ENCODE results near the gene NCOR2.
A peak's percentile ranks its signal among the peaks of the same experiment; 100 is the strongest.

The NCOR2 gene

GRCh38 chr12:124566997-124567672 is at the start of gene NCOR2:
Gene NCOR2 (minus strand): TSS chr12:124567612. CDS start chr12:124495251, 72,361 bp downstream.
- peak; percentile 9 to 35 (median 21) for DNase-seq (ENCODE audit: low read depth in 2 of 3, low spot score in 1 of 3)

GRCh38 chr12:124616394-124617221 is 49.2 kb upstream of the NCOR2 start:
- no peak for DNase-seq (ENCODE audit: low read depth in 2 of 3, low spot score in 1 of 3)

GRCh38 chr12:124614512-124615292 is 47.3 kb upstream of the NCOR2 start:
- DNase-seq (ENCODE audit: low read depth in 2 of 3, low spot score in 1 of 3) = no peak

GRCh38 chr12:124613151-124613585 is 45.8 kb upstream of the NCOR2 start:
- no peak for DNase-seq (ENCODE audit: low read depth in 2 of 3, low spot score in 1 of 3)

- no peak for DNase-seq (ENCODE audit: low read depth in 2 of 3, low spot score in 1 of 3)
These were observed 44.9 kb upstream of the NCOR2 start for GRCh38 chr12:124612410-124612680.

- DNase-seq (ENCODE audit: low read depth in 2 of 3, low spot score in 1 of 3) = no peak
These were observed 44.4 kb upstream of the NCOR2 start for GRCh38 chr12:124611559-124612409.

GRCh38 chr12:124610629-124611558 is 43.5 kb upstream of the NCOR2 start:
- no peak for DNase-seq (ENCODE audit: low read depth in 2 of 3, low spot score in 1 of 3)

- no peak for DNase-seq (ENCODE audit: low read depth in 2 of 3, low spot score in 1 of 3)
These were observed 42.7 kb upstream of the NCOR2 start for GRCh38 chr12:124610021-124610612.

- DNase-seq (ENCODE audit: low read depth in 2 of 3, low spot score in 1 of 3) = peak; percentile 46 to 55 (median 50)
These were observed 41.9 kb upstream of the NCOR2 start for GRCh38 chr12:124609041-124609989.

- no peak for DNase-seq (ENCODE audit: low read depth in 2 of 3, low spot score in 1 of 3)
These were observed 41.0 kb upstream of the NCOR2 start for GRCh38 chr12:124608450-124608870.

GRCh38 chr12:124607681-124608425 is 40.4 kb upstream of the NCOR2 start:
- no peak for DNase-seq (ENCODE audit: low read depth in 2 of 3, low spot score in 1 of 3)

- DNase-seq (ENCODE audit: low read depth in 2 of 3, low spot score in 1 of 3) = no peak
These were observed 38.7 kb upstream of the NCOR2 start for GRCh38 chr12:124605883-124606774.

GRCh38 chr12:124605150-124605882 is 37.9 kb upstream of the NCOR2 start:
- DNase-seq (ENCODE audit: low read depth in 2 of 3, low spot score in 1 of 3) = no peak

- DNase-seq (ENCODE audit: low read depth in 2 of 3, low spot score in 1 of 3) = no peak
These were observed 36.9 kb upstream of the NCOR2 start for GRCh38 chr12:124604264-124604680.

GRCh38 chr12:124603831-124604251 is 36.4 kb upstream of the NCOR2 start:
- DNase-seq (ENCODE audit: low read depth in 2 of 3, low spot score in 1 of 3) = no peak

- DNase-seq (ENCODE audit: low read depth in 2 of 3, low spot score in 1 of 3) = no peak
These were observed 35.7 kb upstream of the NCOR2 start for GRCh38 chr12:124603100-124603541.
